Large intestine (tissue), 3 donors: ENCODE results near the gene STX16. TPM values are rescaled to one million over a fixed set of nuclear protein-coding genes. Genes with fewer than 3 reads are reported as not detected.

Experiments used
- DNase-seq, 2 donors: peaks; one replicate each; pipeline versions ENCODE4 v3.0.0 to v3.0.0-alpha.2; 2013
- H3K27ac ChIP-seq: one replicate; pipeline ENCODE4 v1.5.1; 2013; ENCODE audit warnings: low read length
- H3K27me3 ChIP-seq: 2 replicates; pipeline ENCODE4 v1.6.1; 2013; ENCODE audit warnings: low read length; ENCODE audit not compliant: control insufficient read depth, insufficient read depth
- H3K36me3 ChIP-seq: 2 replicates; pipeline ENCODE4 v1.6.1; 2013; ENCODE audit warnings: low read length; ENCODE audit not compliant: control insufficient read depth, insufficient read depth
- H3K4me1 ChIP-seq: one replicate; pipeline ENCODE4 v1.6.1; 2013; ENCODE audit warnings: low read length; ENCODE audit not compliant: control insufficient read depth, insufficient read depth
- H3K4me3 ChIP-seq: one replicate; pipeline ENCODE4 v1.5.1; 2013; ENCODE audit warnings: low read length
- H3K9me3 ChIP-seq: one replicate; pipeline ENCODE4 v1.6.1; 2013; ENCODE audit warnings: mild to moderate bottlenecking, low read depth, low read length, moderate library complexity; ENCODE audit not compliant: control insufficient read depth
- WGBS: methylation state at CpG from one replicate; pipeline ENCODE4 v1.1.5; 2013; ENCODE audit warnings: low lambda C conversion rate; ENCODE audit not compliant: insufficient coverage; 5-methylcytosine and 5-hydroxymethylcytosine counted together
- polyA plus RNA-seq: library from polyadenylated mRNA; unstranded; fragments of 120-200 nt; gene quantifications from one replicate; pipeline ENCODE4 v1.2.1, GENCODE V29; 2013

Gene STX16
- polyA plus RNA-seq, 1 donor: 80.6 TPM

GRCh38 chr20:58712806-58713731 is 62.0 kb downstream of the STX16 start:
- peaks cover 6% of the 10 kb centered on the region for H3K36me3 ChIP-seq
- no peak overlapping the region for H3K27ac ChIP-seq
- no peak overlapping the region for H3K4me3 ChIP-seq
- WGBS: no CpG with 5 or more reads among the region's 24 CpGs
- no peaks in the 10 kb centered on the region for H3K9me3 ChIP-seq
- H3K27me3 ChIP-seq: no peaks in the 10 kb centered on the region
- DNase-seq: no peak
- no peaks in the 10 kb centered on the region for H3K4me1 ChIP-seq

GRCh38 chr20:58713801-58714339 is 62.8 kb downstream of the STX16 start:
- no peak overlapping the region for H3K27ac ChIP-seq
- peaks cover 6% of the 10 kb centered on the region for H3K36me3 ChIP-seq
- H3K9me3 ChIP-seq: no peaks in the 10 kb centered on the region
- H3K4me3 ChIP-seq: no peak overlapping the region
- no peak for DNase-seq
- no peaks in the 10 kb centered on the region for H3K27me3 ChIP-seq
- 93% methylated on average over 2 of the region's 24 CpGs for WGBS
- no peaks in the 10 kb centered on the region for H3K4me1 ChIP-seq

DNA sequence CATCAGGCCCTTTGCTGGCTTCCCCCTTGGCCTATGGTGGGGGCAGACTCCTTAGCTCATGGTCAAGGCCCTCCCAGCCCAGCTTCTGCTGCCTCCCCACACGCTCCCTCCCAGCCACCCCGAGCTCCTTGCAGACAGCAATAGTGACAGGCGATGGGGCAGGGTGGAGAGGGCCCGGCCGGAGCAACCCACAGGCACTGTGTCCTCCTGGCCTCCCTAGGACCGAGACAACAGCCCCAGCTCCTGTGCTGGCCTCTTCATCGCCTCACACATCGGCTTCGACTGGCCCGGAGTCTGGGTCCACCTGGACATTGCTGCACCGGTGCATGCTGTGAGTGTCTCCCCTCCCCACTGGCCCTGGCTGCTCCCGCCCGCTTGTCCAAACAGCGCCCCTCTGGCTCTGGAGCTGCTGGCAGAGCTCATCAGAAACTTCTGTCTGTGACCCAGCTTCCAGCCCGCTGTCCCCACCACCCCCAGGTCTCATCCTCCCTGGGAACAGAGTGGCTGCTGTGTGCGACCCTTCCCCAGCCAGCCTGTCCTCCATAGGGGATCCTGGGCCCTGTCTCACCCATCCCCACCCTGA is 63.3 kb downstream of the STX16 start:
- no CpG with 5 or more reads among the region's 16 CpGs for WGBS
- H3K4me3 ChIP-seq: no peak overlapping the region
- no peak overlapping the region for H3K27ac ChIP-seq
- H3K9me3 ChIP-seq: no peaks in the 10 kb centered on the region
- H3K27me3 ChIP-seq: no peaks in the 10 kb centered on the region
- peaks cover 4% of the 10 kb centered on the region for H3K36me3 ChIP-seq
- DNase-seq: no peak
- no peaks in the 10 kb centered on the region for H3K4me1 ChIP-seq

GRCh38 chr20:58714923-58715351 is 63.9 kb downstream of the STX16 start:
- H3K36me3 ChIP-seq: peaks cover 4% of the 10 kb centered on the region
- no peaks in the 10 kb centered on the region for H3K27me3 ChIP-seq
- DNase-seq: no peak
- no CpG with 5 or more reads among the region's 14 CpGs for WGBS
- no peak overlapping the region for H3K4me3 ChIP-seq
- no peak overlapping the region for H3K27ac ChIP-seq
- H3K9me3 ChIP-seq: no peaks in the 10 kb centered on the region
- no peaks in the 10 kb centered on the region for H3K4me1 ChIP-seq

DNA sequence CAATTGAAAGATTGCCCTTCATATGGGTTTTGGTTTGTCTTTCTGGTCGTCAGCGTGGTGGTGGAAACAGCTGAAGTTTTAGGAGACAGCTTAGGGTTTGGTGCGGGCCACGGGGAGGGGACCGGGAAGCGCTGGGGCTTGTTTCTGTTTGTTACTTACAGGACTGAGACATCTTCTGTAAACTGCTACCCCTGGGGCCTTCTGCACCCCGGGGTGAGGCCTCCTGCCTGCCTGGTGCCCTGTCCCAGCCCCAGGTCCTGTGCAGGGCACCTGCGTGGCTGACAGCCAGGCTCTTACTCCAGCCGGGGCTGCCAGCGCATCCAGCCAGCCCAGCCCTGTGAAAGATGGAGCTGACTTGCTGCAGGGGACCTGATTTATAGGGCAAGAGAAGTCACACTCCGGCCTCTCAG is 64.3 kb downstream of the STX16 start:
- H3K27ac ChIP-seq: no peak overlapping the region
- no peak overlapping the region for H3K4me3 ChIP-seq
- no peaks in the 10 kb centered on the region for H3K4me1 ChIP-seq
- no peaks in the 10 kb centered on the region for H3K9me3 ChIP-seq
- H3K27me3 ChIP-seq: no peaks in the 10 kb centered on the region
- DNase-seq: no peak
- WGBS: no CpG with 5 or more reads among the region's 11 CpGs
- peaks cover 4% of the 10 kb centered on the region for H3K36me3 ChIP-seq

- Histone ChIP-seq H3K27me3 (no peaks in the 10 kb centered on the region), H3K4me3 (no peak overlapping the region), H3K9me3 (no peaks in the 10 kb centered on the region), H3K36me3 (peaks cover 4% of the 10 kb centered on the region), H3K4me1 (no peaks in the 10 kb centered on the region), H3K27ac (no peak overlapping the region)
- DNase-seq: no peak
- 100% methylated on average over 1 of the region's 18 CpGs for WGBS
Measured at GRCh38 chr20:58715801-58716475, 64.9 kb downstream of the STX16 start.

DNA sequence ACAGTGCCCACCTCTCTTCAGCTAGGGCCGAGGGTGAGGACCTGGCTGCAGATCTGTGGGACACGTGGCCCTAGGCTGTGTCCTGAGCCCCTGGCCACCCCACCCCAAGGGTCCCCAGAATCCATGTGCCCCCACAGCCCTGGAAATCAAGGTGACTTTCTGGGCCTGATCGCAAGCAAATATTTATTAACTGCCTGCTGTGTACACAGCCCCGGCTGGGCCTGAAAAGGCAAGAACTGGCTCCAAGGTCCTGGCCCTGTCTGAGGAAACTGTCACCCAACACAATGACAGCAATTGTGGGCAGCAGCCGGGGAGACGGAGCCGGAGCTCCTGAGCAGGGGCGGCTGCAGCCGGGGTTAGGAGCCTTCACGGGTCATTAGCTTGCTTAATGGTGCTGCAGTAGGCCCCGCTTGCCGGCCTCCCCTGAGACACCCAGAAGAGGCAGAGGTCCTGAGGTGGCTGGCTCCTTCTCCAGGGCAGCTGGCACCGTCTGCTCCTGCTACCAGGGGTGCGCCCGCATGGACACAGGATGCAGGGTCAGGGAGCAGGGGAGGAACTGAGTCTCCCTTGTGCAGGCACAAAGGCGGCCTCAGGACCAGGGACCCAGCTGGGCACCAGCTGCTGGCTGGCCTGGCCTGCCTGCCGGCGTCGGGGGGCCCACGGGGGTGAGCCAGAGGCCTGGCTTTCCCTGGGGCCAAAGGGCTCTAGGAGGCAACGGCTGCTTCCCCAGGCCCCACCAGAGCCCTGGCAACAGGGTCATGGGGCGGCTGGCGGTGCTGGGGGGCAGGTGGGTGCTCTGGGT is 65.6 kb downstream of the STX16 start:
- WGBS: no CpG with 5 or more reads among the region's 23 CpGs
- peak in 1 of 2 donors; percentile 50 for DNase-seq
- Histone ChIP-seq H3K4me3 (no peak overlapping the region), H3K27ac (no peak overlapping the region), H3K9me3 (no peaks in the 10 kb centered on the region), H3K4me1 (no peaks in the 10 kb centered on the region), H3K36me3 (peaks cover 4% of the 10 kb centered on the region), H3K27me3 (no peaks in the 10 kb centered on the region)

DNA sequence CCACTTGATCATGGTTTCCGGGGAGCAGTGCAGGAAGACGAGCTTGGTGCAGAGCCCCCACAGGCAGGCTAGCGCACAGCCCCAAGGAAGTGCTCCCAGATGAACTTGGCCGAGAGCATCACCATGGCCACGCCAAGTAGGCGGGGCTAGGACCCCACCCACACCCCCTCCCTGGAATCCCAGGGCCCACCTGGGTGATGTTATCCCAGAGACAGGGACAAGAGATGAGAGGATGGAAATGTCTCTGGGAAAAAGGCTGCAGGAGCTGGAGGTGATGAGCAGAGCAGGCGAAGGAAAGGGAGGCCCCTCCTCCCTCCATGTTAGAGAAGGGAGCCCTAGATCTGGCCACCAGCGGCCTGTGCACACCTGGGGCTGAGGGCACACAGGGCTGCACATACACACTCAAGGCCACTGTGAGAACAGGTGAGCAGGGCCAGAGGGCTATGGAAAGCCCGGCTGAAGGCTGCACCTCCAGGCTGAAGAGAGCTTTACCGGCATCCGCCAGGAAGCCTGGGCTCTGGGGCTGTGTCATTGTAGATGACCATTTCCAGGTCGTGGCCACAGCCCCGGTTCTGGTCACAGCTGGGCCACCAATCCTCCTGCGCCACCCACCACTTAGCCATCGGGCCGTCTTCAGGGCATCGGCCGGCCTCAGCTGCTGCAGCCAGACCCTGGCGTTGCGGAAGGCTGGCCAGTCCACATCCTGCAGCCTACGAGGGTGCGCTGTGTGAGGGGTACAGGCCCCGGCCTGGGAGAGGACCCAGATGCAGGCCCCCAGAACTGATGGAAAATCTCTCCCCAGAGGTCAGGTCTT is 66.4 kb downstream of the STX16 start:
- Histone ChIP-seq H3K36me3 (peaks cover 4% of the 10 kb centered on the region), H3K27me3 (no peaks in the 10 kb centered on the region), H3K27ac (no peak overlapping the region), H3K4me3 (no peak overlapping the region), H3K4me1 (no peaks in the 10 kb centered on the region), H3K9me3 (no peaks in the 10 kb centered on the region)
- no CpG with 5 or more reads among the region's 23 CpGs for WGBS
- DNase-seq: no peak

GRCh38 chr20:58718121-58718563 is 67.1 kb downstream of the STX16 start:
- no CpG with 5 or more reads among the region's 15 CpGs for WGBS
- no peak for DNase-seq
- H3K9me3 ChIP-seq: no peaks in the 10 kb centered on the region

More at GRCh38 chr20:58718121-58718563, 67.1 kb downstream of the STX16 start:
- H3K27ac ChIP-seq: no peak overlapping the region
- H3K36me3 ChIP-seq: peaks cover 4% of the 10 kb centered on the region
- peaks cover 2% of the 10 kb centered on the region for H3K27me3 ChIP-seq
- no peak overlapping the region for H3K4me3 ChIP-seq
- H3K4me1 ChIP-seq: no peaks in the 10 kb centered on the region
